Panc1 (cell line): ENCODE measurements around the gene MEAF6.

ENCODE experiments used
- CTCF ChIP-seq: fragments of 450-650 bp; IDR thresholded peaks from 2 replicates; pipeline ENCODE4 v1.5.1; 2017; ENCODE audit warnings: mild to moderate bottlenecking
- SIN3A ChIP-seq: IDR thresholded peaks from 2 replicates; pipeline ENCODE4 v1.6.1; 2012; ENCODE audit warnings: low read depth, mild to moderate bottlenecking, low read length, moderate library complexity, borderline replicate concordance; ENCODE audit not compliant: insufficient read depth

DNA sequence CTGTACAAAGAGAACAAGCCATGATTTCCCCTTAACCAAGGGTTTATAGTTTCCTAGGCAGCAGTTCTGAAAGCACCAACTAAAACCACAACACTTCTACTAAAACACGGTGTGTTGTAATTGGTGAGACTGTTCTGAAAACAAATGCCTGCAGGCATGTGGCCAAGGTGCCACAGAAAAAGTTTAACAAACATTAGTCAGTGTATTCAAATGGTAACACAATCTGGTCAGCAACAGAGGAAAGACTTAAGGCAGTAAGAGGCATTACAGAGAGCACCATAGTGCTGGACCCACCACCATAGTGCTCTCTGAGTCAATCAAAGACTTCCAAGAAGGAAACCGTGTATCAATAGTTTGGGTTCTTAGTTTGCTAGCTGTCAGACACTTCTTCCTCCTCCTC, 22.8 kb upstream of the MEAF6 start:
- TF ChIP-seq CTCF (no peak), SIN3A (no peak)
